Stimulated activated CD4-positive, alpha-beta T cell treated with anti-CD3 and anti-CD28 coated beads, Interleukin-1b, Interleukin-23, amount 100 ng/mL, for 4 hours (primary cell): ENCODE data around the gene PRAC1.
"Not testable (repeated sequence)": the region's sequence is repeated elsewhere in the genome, so short reads cannot be mapped to it uniquely, and the experiment has no call there.

Experiments
- DNase-seq, 2 donors: peaks; one replicate each; pipeline ENCODE4 v3.0.0-alpha.2; 2020; ENCODE audit warnings: low read depth in 2 of 2

PRAC1 gene

GRCh38 chr17:48726916-48727286 lies 4.6 kb upstream of the PRAC1 start:
- no peak for DNase-seq

- DNase-seq = no peak
Measured at GRCh38 chr17:48726114-48726915, 4.0 kb upstream of the PRAC1 start.

- DNase-seq = no peak
Measured at GRCh38 chr17:48725288-48726064, 3.2 kb upstream of the PRAC1 start.

- DNase-seq = no peak
Measured at GRCh38 chr17:48725004-48725287, 2.6 kb upstream of the PRAC1 start.

GRCh38 chr17:48724251-48725003 lies 2.1 kb upstream of the PRAC1 start:
- peak; percentile 68 to 75 for DNase-seq

GRCh38 chr17:48723423-48724250 lies 1.3 kb upstream of the PRAC1 start:
- no peak for DNase-seq

GRCh38 chr17:48722915-48723422 lies 651 bp upstream of the PRAC1 start, which contains the start of gene PRAC2:
Gene PRAC2 (plus strand): TSS chr17:48723185. CDS start chr17:48724411, 1,226 bp downstream.
- DNase-seq = no peak

GRCh38 chr17:48721009-48721402 lies 1.3 kb downstream of the PRAC1 start:
- no peak for DNase-seq

GRCh38 chr17:48720266-48721008 lies 1.9 kb downstream of the PRAC1 start:
- DNase-seq = no peak

- no peak for DNase-seq
Measured at GRCh38 chr17:48719642-48720265, 2.6 kb downstream of the PRAC1 start.

GRCh38 chr17:48718761-48719641 lies 3.3 kb downstream of the PRAC1 start:
- DNase-seq = no peak

GRCh38 chr17:48718227-48718760 lies 4.0 kb downstream of the PRAC1 start:
- no peak for DNase-seq

GRCh38 chr17:48717367-48718226 lies 4.7 kb downstream of the PRAC1 start:
- no peak for DNase-seq

GRCh38 chr17:48716549-48716948 lies 5.8 kb downstream of the PRAC1 start:
- not testable (repeated sequence) for DNase-seq

- no peak for DNase-seq
Measured at GRCh38 chr17:48715496-48716399, 6.6 kb downstream of the PRAC1 start.

- DNase-seq = no peak
Measured at GRCh38 chr17:48711128-48711527, 11.2 kb downstream of the PRAC1 start.
